Inflammatory macrophage (primary cell): ENCODE data around the gene DOCK4.

Experiments
- DNase-seq, 2 donors: peaks; one replicate each; pipeline ENCODE4 v3.0.0-alpha.2; 2020 to 2022

The DOCK4 gene

GRCh38 chr7:111844904-111845671, 361.1 kb downstream of the DOCK4 start:
- DNase-seq = no peak

DNA sequence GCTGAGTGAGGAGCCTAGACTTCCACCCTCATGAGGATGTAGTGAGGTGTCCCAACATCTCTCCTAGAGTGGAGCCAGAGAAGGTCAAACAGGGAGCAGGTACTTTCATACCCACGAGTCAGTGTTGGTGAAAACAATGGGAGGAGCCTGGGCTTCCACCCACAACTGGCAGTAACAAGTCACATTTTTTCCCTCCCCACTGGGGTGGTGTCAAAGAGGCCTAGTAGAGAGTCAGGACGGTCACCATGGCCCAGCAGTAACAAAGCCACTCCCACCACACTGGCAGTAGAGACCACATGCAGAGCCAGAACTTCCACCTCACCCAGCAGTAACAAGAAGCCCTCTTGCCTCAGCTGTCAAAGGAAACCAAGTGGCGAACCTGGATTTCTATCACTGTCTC, 363.7 kb downstream of the DOCK4 start:
- DNase-seq = no peak

GRCh38 chr7:111841596-111842205, 364.5 kb downstream of the DOCK4 start:
- peak; percentile 11 to 25 for DNase-seq

DNA sequence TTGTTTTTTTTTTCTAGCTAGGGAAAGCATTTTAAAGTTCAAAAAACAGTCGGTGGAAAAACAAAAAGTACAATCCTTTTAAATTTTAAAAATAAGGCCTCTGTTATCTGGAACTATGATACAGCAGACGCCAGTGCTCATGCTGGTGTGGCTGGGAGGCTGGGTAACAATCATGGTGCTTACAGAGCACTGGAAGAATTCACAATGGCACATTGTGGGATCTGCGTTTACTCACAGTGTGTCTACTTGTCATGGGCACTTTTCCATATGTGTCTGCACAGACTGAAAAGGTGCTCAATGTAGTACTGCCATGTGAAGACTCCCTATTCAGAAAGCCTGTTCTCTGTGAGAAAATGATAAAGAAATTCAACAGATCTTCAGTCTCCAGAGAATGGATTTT, 365.7 kb downstream of the DOCK4 start:
- no peak for DNase-seq

DNA sequence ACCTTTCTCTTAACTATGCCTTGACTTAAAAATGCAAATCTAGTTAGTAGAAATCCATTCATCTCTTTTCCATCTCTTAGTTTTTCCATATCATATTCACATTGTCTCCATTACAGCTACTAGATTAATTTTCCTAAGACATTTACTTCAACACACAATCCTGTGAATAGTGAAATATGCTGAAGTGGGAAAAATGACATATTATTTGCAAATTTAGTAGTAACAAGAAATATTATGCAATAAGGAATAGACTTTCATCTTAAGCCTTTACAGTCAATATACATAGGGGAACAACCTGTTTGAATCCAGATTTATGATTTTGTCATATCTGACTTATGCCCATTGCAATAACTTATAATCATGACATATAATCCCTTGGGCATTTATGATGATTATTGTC, 366.9 kb downstream of the DOCK4 start:
- DNase-seq = no peak

- no peak for DNase-seq
Measured at GRCh38 chr7:111836592-111836991, 369.6 kb downstream of the DOCK4 start.

DNA sequence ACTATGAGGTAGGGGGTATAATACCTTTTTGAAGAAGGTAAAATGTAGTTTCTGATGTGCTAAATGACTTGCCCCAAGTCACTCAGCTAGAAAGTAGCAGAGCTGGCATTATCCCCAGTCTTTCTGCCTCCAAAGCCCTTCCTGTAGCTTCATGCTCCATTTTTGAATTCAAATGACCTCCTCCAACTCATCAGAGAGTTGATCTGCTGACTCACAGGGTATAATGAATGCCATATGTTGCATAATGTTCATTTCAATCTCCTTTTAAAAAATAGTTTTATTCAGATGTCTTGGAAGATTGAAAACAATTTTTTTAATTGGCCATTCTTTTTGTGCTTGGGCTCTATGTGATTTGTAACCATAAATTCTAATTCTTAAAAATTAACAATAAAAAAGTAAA, 371.1 kb downstream of the DOCK4 start:
- no peak for DNase-seq

- no peak for DNase-seq
Measured at GRCh38 chr7:111834367-111834766, 371.8 kb downstream of the DOCK4 start.

DNA sequence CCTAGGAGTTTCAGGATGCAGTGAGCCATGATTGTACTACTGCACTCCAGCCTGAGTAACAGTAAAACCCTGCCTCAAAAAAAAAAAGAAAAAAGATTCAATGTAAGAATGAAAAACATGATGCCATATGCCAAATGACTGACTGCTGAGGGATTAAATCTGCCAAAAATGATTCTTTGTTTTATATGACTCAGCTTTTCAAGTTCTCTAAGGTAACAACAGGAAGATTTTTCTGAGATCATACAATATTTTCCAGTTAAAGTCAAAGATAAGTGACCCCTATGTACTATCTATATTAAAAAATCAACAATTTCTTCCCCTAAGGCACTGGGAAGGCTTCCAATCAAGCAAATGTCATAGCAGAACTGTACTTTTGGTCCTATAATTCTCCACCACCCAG, 372.7 kb downstream of the DOCK4 start:
- no peak for DNase-seq

DNA sequence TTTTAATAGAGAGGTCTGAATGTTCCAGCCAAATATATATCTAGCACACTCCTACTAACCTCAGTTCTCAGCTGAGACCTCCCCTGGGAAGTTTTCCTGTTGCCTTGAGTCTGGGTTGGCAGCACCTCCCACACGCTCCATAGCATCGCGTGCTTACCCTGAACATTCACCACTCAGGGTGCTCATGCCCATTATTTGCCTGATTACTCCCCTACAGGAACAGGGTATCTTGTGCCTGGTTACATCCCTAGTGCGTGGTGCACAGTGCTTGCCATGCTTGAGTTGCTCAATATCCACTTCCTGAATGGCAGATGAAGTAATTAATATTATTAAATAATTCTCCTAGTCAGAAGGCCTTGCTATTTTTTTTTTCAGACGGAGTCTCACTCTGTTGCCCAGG, 374.0 kb downstream of the DOCK4 start:
- peak; percentile 43 to 56 for DNase-seq

- no peak for DNase-seq
Measured at GRCh38 chr7:111829221-111829620, 377.0 kb downstream of the DOCK4 start.

GRCh38 chr7:111827863-111828504, 378.2 kb downstream of the DOCK4 start:
- DNase-seq = no peak

- DNase-seq = no peak
Measured at GRCh38 chr7:111825046-111825445, 381.2 kb downstream of the DOCK4 start.

DNA sequence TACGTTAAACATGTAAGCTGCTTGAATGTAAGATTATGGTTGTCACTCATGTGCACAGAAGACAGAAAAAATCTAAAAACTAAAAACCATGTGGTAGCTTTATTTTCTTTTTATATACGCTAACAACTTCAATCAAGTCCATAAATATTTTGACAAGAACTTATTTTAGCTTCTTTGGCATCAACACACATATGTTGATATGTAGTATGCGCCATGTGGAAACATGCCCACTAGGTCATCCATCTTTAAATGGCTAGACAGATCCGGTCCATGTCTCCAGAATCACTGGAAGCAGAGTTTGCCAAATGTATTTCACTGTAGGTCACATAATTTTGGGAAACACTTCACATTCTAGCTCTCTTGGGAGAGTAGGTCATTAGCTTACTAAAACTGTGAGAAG, 382.4 kb downstream of the DOCK4 start:
- no peak for DNase-seq

GRCh38 chr7:111821046-111821445, 385.2 kb downstream of the DOCK4 start:
- no peak for DNase-seq

GRCh38 chr7:111820621-111821020, 385.6 kb downstream of the DOCK4 start:
- DNase-seq = no peak

GRCh38 chr7:111820121-111820520, 386.1 kb downstream of the DOCK4 start:
- no peak for DNase-seq

DNA sequence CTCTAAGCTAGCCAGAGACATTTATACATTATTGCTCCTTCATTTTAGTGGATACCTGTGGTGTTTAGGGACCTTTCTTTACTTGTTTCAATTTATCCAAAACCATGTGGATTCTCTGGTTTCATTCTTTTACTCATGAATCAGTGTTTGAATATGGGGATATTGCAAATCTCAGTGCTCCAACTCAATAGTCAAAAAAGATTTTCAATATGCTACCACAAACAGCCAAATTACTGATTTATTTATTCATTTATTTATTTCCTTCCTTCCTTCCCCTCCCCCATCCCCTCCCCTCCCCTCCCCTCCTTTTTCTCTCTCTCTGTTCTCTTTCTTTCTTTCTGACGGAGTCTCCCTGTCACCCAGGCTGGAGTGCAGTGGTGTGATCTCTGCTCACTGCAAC, 390.8 kb downstream of the DOCK4 start:
- DNase-seq = no peak

GRCh38 chr7:111813306-111813705, 392.9 kb downstream of the DOCK4 start:
- DNase-seq = no peak

GRCh38 chr7:111806232-111806631, 400.0 kb downstream of the DOCK4 start:
- no peak for DNase-seq

- DNase-seq = no peak
Measured at GRCh38 chr7:111803015-111803758, 403.0 kb downstream of the DOCK4 start.

GRCh38 chr7:111802194-111802772, 403.9 kb downstream of the DOCK4 start:
- DNase-seq = no peak

DNA sequence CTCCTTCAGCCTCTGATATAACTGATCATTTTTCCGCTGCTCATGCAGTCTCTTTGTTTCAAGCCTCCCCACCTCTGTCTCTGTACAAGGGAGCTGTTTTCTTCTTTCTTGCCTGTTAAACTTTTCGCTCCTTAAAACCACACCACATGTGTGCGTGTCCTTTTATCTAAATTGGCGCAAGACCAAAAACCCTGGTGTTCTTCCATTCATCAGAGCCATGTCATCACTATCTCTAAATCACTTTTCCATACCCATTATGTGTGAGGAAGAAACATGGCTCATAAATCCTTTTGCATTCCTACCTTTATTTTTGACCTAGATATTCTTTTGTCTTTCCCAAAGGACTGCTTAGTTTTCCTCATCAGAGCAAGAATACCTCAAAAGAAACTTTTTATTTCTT, 404.9 kb downstream of the DOCK4 start:
- no peak for DNase-seq
